ENCODE measurements around the gene NGEF. TPM values are rescaled to one million over a fixed set of nuclear protein-coding genes. Genes with fewer than 3 reads are reported as not detected.

Gene NGEF
- total RNA-seq, 1 donor from 2014 or later, result 0.53 TPM

DNA sequence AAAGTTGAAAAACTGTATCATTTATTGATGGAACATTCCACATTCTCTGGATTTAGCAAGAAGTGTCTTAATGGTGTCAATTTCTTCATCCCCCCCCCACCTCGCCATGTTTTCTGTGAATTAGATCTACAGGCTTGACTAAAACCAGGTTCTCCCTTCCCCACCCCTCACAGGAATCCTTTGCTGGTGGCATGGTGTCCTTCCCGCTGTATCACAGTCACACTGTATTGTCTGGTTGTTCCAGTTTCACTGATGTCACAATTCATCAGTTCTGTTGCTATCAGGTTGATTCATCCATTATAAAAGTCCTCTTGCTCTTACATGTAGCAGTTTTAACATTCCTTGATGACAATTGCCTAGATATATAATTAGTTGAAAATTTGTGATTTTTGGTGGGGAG, 149.1 kb downstream of the NGEF start:
- no peaks in the 10 kb centered on the region for H3K36me3 ChIP-seq (ENCODE audit: control insufficient read depth, insufficient read depth, low read length)
- no peak for FAIRE-seq
- no peak overlapping the region for H3K4me3 ChIP-seq (ENCODE audit: low read depth, low read length)
- no peak for TF ChIP-seq CTCF (IDR thresholded peaks at IDR 0.05; ENCODE audit: insufficient read depth, low read length, severe bottlenecking)
- H3K27me3 ChIP-seq (ENCODE audit: control insufficient read depth, insufficient read depth, low read length), result no peaks in the 10 kb centered on the region
- no peak for DNase-seq (ENCODE audit: low read depth)

GRCh38 chr2:232861353-232861752, 151.7 kb downstream of the NGEF start:
- FAIRE-seq (no peak), DNase-seq (ENCODE audit: low read depth) (no peak)
- Histone ChIP-seq H3K36me3 (ENCODE audit: control insufficient read depth, insufficient read depth, low read length) (peaks cover 2% of the 10 kb centered on the region), H3K4me3 (ENCODE audit: low read depth, low read length) (no peak overlapping the region), H3K27me3 (ENCODE audit: control insufficient read depth, insufficient read depth, low read length) (no peaks in the 10 kb centered on the region)
- no peak for TF ChIP-seq CTCF (IDR thresholded peaks at IDR 0.05; ENCODE audit: insufficient read depth, low read length, severe bottlenecking)

DNA sequence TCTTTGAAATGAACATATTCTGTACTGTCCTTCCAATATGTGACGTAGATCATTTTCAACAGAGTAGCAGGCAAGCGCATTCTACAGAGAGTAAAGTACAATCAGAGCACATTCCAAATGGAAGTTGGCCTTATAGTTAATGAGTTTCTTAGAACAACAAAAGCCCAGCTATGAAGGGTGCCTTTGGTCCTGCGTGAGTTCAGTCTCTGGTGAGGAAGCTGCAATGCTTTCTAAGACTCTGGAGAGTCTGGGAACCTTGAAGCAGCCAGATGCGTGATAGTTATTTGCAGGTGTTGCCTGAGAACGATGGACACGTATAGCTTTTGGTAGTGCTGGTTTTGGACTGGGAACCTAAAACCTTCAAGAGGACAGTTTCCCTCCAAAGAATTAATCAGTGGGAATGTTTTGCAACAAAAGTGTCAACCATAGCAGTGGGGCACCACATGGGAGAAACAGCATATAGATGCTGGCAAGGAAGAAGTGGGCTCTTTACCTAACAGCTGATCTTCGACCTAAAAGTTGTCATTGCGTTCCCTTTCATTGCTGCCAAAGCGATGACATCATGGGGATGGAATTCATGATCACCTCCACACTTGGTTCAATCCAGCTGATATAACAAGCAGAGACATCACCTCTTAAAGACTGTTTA, 152.3 kb downstream of the NGEF start:
- Histone ChIP-seq H3K36me3 (ENCODE audit: control insufficient read depth, insufficient read depth, low read length) (peaks cover 2% of the 10 kb centered on the region), H3K27me3 (ENCODE audit: control insufficient read depth, insufficient read depth, low read length) (no peaks in the 10 kb centered on the region), H3K4me3 (ENCODE audit: low read depth, low read length) (no peak overlapping the region)
- DNase-seq (ENCODE audit: low read depth) (peak; percentile 43), FAIRE-seq (peak; percentile 7)
- no peak for TF ChIP-seq CTCF (IDR thresholded peaks at IDR 0.05; ENCODE audit: insufficient read depth, low read length, severe bottlenecking)

DNA sequence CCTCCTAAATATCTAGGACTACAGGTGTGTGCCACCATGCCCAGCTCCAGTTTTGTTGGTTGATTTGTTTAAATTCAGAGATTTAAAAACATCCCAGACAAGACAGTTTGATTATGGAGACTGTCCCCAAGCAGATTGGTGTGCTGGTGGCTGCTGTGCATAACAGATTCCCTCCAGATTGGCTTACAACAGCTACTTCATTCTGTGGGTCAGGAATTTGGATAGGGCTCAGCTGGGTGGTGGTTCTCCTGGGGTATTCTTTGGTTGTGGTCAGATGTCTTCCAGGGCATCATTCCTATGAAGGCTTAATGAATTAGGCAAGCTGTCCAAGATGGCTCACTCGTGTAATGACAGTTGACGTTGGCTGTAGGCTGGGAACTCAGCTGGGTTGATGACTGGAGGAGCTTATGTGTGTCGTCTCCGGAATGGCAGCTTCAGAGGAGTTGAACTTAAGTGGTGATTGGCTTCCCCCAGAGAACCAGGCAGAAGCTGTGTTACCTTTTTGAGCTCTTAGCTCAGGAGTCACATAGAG, 153.6 kb downstream of the NGEF start:
- DNase-seq (ENCODE audit: low read depth) (no peak), FAIRE-seq (peak; percentile 43)
- H3K27me3 ChIP-seq (ENCODE audit: control insufficient read depth, insufficient read depth, low read length), result no peaks in the 10 kb centered on the region
- no peak for TF ChIP-seq CTCF (IDR thresholded peaks at IDR 0.05; ENCODE audit: insufficient read depth, low read length, severe bottlenecking)
- H3K36me3 ChIP-seq (ENCODE audit: control insufficient read depth, insufficient read depth, low read length), result peaks cover 2% of the 10 kb centered on the region
- no peak overlapping the region for H3K4me3 ChIP-seq (ENCODE audit: low read depth, low read length)

GRCh38 chr2:232857158-232857563, 155.9 kb downstream of the NGEF start:
- DNase-seq (ENCODE audit: low read depth) (no peak), FAIRE-seq (no peak)
- no peaks in the 10 kb centered on the region for H3K27me3 ChIP-seq (ENCODE audit: control insufficient read depth, insufficient read depth, low read length)
- H3K36me3 ChIP-seq (ENCODE audit: control insufficient read depth, insufficient read depth, low read length), result peaks cover 2% of the 10 kb centered on the region
- no peak for TF ChIP-seq CTCF (IDR thresholded peaks at IDR 0.05; ENCODE audit: insufficient read depth, low read length, severe bottlenecking)
- H3K4me3 ChIP-seq (ENCODE audit: low read depth, low read length), result no peak overlapping the region

DNA sequence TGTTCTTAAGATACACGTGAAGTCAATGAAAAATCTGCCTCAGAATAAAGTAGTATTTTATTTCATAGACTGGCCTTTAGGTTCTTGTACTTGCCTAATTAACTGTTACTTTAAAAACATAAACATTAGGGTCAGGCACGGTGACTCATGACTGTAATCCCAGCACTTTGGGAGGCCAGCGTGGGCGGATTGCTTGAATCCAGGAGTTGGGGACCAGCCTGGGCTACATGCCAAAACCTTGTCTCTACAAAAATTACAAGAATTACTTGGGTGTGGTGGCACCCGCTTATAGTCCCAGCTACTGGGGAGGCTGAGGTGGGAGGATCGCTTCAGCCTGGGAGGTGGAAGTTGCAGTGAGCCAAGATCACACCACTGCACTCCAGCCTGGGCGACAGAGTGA, 159.0 kb downstream of the NGEF start:
- Histone ChIP-seq H3K4me3 (ENCODE audit: low read depth, low read length) (no peak overlapping the region), H3K27me3 (ENCODE audit: control insufficient read depth, insufficient read depth, low read length) (no peaks in the 10 kb centered on the region), H3K36me3 (ENCODE audit: control insufficient read depth, insufficient read depth, low read length) (peaks cover 14% of the 10 kb centered on the region)
- no peak for FAIRE-seq
- TF ChIP-seq CTCF (IDR thresholded peaks at IDR 0.05; ENCODE audit: insufficient read depth, low read length, severe bottlenecking), result no peak
- peak; percentile 81 for DNase-seq (ENCODE audit: low read depth)
